Caco-2 (cell line): ENCODE results near the gene SLC7A5. TPM values are rescaled to one million over a fixed set of nuclear protein-coding genes. Genes with fewer than 3 reads are reported as not detected.

ENCODE experiments used
- BruUV-seq: library from RNA; stranded (reverse); fragments of 400-500 nt; replicated peaks from 2 replicates; lab custom pipeline; 2021; lab: Mats Ljungman, UMichigan
- CTCF ChIA-PET: fragments of 300-600 bp; sonication (Branson Sonifier 250); formaldehyde crosslinking; loops from one replicate; lab custom pipeline; 2022; ENCODE audit warnings: antibody characterized with exemption; lab: Charles Lee
- POLR2A ChIA-PET: fragments of 300-600 bp; sonication (Branson Sonifier 250); formaldehyde crosslinking; loops from one replicate; lab custom pipeline; 2022; ENCODE audit warnings: antibody characterized with exemption; lab: Charles Lee
- DNase-seq, 2 experiments: peaks; one replicate each; pipeline versions ENCODE4 v3.0.0 to v3.0.0-alpha.2; 2020 to 2022
- H3K27me3 ChIP-seq: replicated peaks from 2 replicates; pipeline ENCODE4 v1.6.0; 2011; ENCODE audit warnings: low read length; ENCODE audit not compliant: control insufficient read depth, insufficient read depth
- H3K36me3 ChIP-seq: 2 replicates; pipeline ENCODE4 v1.5.1; 2011; ENCODE audit warnings: low read length; ENCODE audit not compliant: control insufficient read depth, insufficient read depth
- H3K4me1 ChIP-seq: fragments of 250-450 bp; sonication (Bioruptor Pico); 2 replicates; pipeline ENCODE4 v1.5.1; 2020; ENCODE audit warnings: mild to moderate bottlenecking
- H3K4me3 ChIP-seq: 2 replicates; pipeline ENCODE4 v1.5.1; 2011; ENCODE audit warnings: low read depth, mild to moderate bottlenecking, control low read depth, low read length
- H3K9me3 ChIP-seq: fragments of 250-450 bp; sonication (Bioruptor Pico); 2 replicates; pipeline ENCODE4 v1.5.1; 2020; ENCODE audit warnings: mild to moderate bottlenecking, moderate library complexity
- H3K27ac Mint-ChIP-seq: one replicate; pipeline ENCODE4 v1.8.0; 2022; ENCODE audit warnings: mixed read lengths; ENCODE audit not compliant: unreplicated experiment
- H3K27me3 Mint-ChIP-seq: one replicate; pipeline ENCODE4 v1.8.0; 2022; ENCODE audit warnings: mixed read lengths; ENCODE audit not compliant: insufficient read depth, unreplicated experiment
- H3K36me3 Mint-ChIP-seq: one replicate; pipeline ENCODE4 v1.8.0; 2022; ENCODE audit warnings: mild to moderate bottlenecking, mixed read lengths; ENCODE audit not compliant: insufficient read depth, unreplicated experiment
- H3K4me1 Mint-ChIP-seq: one replicate; pipeline ENCODE4 v1.8.0; 2022; ENCODE audit warnings: low read depth, mixed read lengths; ENCODE audit not compliant: unreplicated experiment
- H3K4me3 Mint-ChIP-seq: one replicate; pipeline ENCODE4 v1.8.0; 2022; ENCODE audit warnings: mild to moderate bottlenecking, moderate library complexity, mixed read lengths; ENCODE audit not compliant: unreplicated experiment
- H3K9me3 Mint-ChIP-seq: one replicate; pipeline ENCODE4 v1.8.0; 2022; ENCODE audit warnings: mixed read lengths; ENCODE audit not compliant: unreplicated experiment
- intact Hi-C: fragments of 100-400 bp; cut with micrococcal nuclease; formaldehyde crosslinking; loops from one replicate; pipeline ENCODE4 v1.10.0; 2022; ENCODE audit not compliant: unreplicated experiment
- total RNA-seq: library from RNA; stranded (reverse); gene quantifications from 2 replicates; pipeline ENCODE4 v1.2.3, GENCODE V29; 2022
- TF ChIP-seq, protein P1 (sequence below), 2 experiments: fragments of 200-600 bp in 1 of 2; IDR thresholded peaks; 1 replicate in 1 of 2; 2 replicates in 1 of 2; pipeline versions ENCODE4 v1.5.1 to v1.8.0; 2011 to 2022; ENCODE audit warnings: antibody characterized with exemption in 1 of 2, control low read depth in 1 of 2, inconsistent platforms in 1 of 2, low read depth in 1 of 2, low read length in 1 of 2, mild to moderate bottlenecking in 1 of 2, moderate library complexity in 1 of 2; ENCODE audit not compliant: insufficient read depth in 1 of 2, severe bottlenecking in 1 of 2, unreplicated experiment in 1 of 2

The SLC7A5 gene
- total RNA-seq, 1 experiment from 2014 or later = 534 TPM

DNA sequence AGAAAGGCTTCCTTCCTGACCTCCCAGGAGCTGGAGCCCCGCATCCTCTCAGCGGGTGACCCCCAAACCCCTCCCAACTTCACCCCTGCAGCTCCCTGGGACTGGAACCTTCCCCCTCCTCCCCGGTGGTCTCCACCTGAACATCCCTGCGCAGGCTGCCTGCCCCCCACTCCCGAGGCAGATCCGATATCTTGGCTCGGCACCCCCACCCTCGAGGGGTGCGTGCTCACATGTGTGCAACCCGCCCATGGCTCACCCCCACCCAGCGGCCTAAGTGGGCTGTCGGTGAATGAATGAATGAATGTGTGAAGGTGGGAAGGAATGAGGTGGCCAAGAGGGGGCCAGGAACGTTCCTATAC lies 39.7 kb downstream of the SLC7A5 start:
- no peak for DNase-seq
- no peaks in the 10 kb centered on the region; the same call in 1 of the 2 replicates for H3K36me3 ChIP-seq
- peaks cover 18% of the 10 kb centered on the region for H3K4me1 Mint-ChIP-seq
- H3K27me3 Mint-ChIP-seq = no peaks in the 10 kb centered on the region
- ChIA-PET CTCF (interaction anchor here (1.0 kb wide), 1 partner anchor 51 kb away, joined by 3 read pairs; no protein-coding TSS in a partner anchor), POLR2A (interaction anchor here (1.3 kb wide), 1 partner anchor 21 kb away, joined by 3 read pairs; no protein-coding TSS in a partner anchor)
- no peak overlapping the region for H3K4me3 Mint-ChIP-seq
- intact Hi-C loops = loop anchor here (2.0 kb wide), 1 partner anchor 51 kb away; no protein-coding TSS in a partner anchor
- H3K9me3 Mint-ChIP-seq = no peaks in the 10 kb centered on the region
- TF ChIP-seq, protein P1, sequence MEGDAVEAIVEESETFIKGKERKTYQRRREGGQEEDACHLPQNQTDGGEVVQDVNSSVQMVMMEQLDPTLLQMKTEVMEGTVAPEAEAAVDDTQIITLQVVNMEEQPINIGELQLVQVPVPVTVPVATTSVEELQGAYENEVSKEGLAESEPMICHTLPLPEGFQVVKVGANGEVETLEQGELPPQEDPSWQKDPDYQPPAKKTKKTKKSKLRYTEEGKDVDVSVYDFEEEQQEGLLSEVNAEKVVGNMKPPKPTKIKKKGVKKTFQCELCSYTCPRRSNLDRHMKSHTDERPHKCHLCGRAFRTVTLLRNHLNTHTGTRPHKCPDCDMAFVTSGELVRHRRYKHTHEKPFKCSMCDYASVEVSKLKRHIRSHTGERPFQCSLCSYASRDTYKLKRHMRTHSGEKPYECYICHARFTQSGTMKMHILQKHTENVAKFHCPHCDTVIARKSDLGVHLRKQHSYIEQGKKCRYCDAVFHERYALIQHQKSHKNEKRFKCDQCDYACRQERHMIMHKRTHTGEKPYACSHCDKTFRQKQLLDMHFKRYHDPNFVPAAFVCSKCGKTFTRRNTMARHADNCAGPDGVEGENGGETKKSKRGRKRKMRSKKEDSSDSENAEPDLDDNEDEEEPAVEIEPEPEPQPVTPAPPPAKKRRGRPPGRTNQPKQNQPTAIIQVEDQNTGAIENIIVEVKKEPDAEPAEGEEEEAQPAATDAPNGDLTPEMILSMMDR (IDR thresholded peaks at IDR 0.05; ENCODE audit: insufficient read depth in 1 of 2, low read depth in 1 of 2, low read length in 1 of 2, severe bottlenecking in 1 of 2, unreplicated experiment in 1 of 2) = no peak
- BruUV-seq = no TSS peak
- peak overlapping the region; percentile 19 for H3K27ac Mint-ChIP-seq
- no peaks in the 10 kb centered on the region for H3K27me3 ChIP-seq
- no peaks in the 10 kb centered on the region for H3K9me3 ChIP-seq
- H3K36me3 Mint-ChIP-seq = peaks cover 100% of the 10 kb centered on the region
- peaks cover 34% of the 10 kb centered on the region for H3K4me1 ChIP-seq
- no peak overlapping the region for H3K4me3 ChIP-seq

DNA sequence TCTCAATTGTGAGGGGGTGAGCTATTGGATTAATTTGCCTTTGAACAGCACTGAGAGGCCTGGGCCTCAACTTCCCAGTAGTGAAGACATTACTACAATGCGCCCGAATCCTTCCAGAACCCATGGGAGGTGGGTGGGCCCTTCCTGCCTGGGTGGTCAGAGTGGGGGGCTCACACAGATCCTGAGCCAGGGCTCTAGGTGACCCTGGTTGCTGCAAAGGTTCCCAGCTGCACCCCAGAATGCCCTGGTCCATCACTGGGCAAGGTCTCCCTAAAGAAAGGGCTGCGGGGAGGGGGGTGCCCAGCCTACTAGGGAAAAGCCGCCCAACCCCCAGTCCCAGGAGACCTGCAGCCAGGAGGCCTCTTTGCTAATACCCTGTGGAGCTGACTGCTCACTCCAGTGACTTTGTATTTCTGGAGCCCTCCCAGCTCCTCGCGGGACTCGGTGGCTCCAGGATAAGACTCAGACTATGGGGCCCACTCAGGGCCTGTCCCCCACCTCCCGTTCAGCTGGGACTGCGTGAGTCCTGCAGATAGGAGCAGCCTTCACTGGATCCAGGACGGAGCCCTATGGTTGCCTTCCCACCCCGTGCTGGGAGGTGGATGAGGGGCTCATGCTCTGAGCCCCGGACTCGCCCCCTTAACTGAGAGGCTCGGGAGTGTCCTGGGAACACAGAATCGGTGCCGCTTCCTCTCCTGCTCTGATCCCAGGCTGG lies 40.2 kb downstream of the SLC7A5 start:
- H3K27me3 Mint-ChIP-seq = no peaks in the 10 kb centered on the region

More for the DNA sequence above, 40.2 kb downstream of the SLC7A5 start:
- Histone ChIP-seq H3K4me1 (peaks cover 34% of the 10 kb centered on the region), H3K36me3 (no peaks in the 10 kb centered on the region; the same call in 1 of the 2 replicates), H3K4me3 (no peak overlapping the region), H3K27me3 (no peaks in the 10 kb centered on the region), H3K9me3 (no peaks in the 10 kb centered on the region)
- Mint-ChIP-seq H3K36me3 (peaks cover 100% of the 10 kb centered on the region), H3K4me1 (peaks cover 21% of the 10 kb centered on the region), H3K27ac (peak overlapping the region; percentile 79), H3K4me3 (no peak overlapping the region), H3K9me3 (no peaks in the 10 kb centered on the region)
- intact Hi-C loops = loop anchor here (2.0 kb wide), 1 partner anchor 50 kb away; no protein-coding TSS in a partner anchor
- no TSS peak for BruUV-seq
- DNase-seq = no peak
- TF ChIP-seq, protein P1 (IDR thresholded peaks at IDR 0.05; ENCODE audit: insufficient read depth in 1 of 2, low read depth in 1 of 2, low read length in 1 of 2, severe bottlenecking in 1 of 2, unreplicated experiment in 1 of 2) = no peak
- ChIA-PET CTCF (interaction anchor here (0.6 to 1.6 kb wide), 3 partner anchors 43 to 130 kb away, joined by 3 read pairs; no protein-coding TSS in a partner anchor), POLR2A (interaction anchor here (1.3 kb wide), 1 partner anchor 22 kb away, joined by 3 read pairs; no protein-coding TSS in a partner anchor)
